ENCODE data around the gene LYRM7. TPM values are rescaled to one million over a fixed set of nuclear protein-coding genes. Genes with fewer than 3 reads are reported as not detected.

LYRM7 gene
- total and polyA plus RNA-seq, 2 experiments from 2014 or later = 6.1 to 9.5 TPM

DNA sequence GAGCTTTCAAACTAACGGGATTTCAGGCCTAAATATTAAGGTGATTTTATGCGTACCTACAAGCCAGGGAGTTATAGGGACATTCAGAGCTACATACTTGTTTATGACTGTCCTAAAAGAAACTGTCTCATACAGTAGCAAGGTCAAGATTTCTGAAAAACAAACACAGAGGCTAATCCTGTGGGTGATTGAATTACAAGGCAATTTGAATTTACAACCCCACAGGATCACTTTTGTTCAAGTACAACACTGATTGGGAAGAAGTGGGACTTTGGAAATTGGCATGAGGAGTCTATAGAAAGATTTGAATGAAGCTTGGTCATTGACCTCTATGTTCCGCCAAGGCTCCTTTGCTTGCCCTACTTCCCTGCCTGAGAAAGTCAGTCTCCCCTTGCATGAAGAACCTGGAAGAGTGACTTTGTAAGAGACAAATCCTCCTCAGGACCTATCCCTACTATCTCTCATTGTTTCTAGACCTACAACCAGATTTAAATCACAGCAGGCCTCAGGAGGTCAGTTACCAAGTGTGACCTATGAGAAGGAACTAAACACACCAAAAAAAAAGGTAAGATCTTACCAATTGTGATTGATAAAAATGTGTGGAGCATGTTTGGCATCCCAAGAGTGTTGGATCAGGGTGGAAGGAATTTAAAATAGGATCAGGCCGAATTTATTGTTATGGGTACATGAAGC lies 54.7 kb downstream of the LYRM7 start:
- DNase-seq (ENCODE audit: low spot score) = no peak
- no peak overlapping the region for H3K4me3 ChIP-seq
- no peak overlapping the region for H2AFZ ChIP-seq
- peak; percentile 72 for TF ChIP-seq EZH2phosphoT487 (IDR thresholded peaks at IDR 0.05; ENCODE audit: low read depth, severe bottlenecking, unreplicated experiment)
- TF ChIP-seq, protein P1, sequence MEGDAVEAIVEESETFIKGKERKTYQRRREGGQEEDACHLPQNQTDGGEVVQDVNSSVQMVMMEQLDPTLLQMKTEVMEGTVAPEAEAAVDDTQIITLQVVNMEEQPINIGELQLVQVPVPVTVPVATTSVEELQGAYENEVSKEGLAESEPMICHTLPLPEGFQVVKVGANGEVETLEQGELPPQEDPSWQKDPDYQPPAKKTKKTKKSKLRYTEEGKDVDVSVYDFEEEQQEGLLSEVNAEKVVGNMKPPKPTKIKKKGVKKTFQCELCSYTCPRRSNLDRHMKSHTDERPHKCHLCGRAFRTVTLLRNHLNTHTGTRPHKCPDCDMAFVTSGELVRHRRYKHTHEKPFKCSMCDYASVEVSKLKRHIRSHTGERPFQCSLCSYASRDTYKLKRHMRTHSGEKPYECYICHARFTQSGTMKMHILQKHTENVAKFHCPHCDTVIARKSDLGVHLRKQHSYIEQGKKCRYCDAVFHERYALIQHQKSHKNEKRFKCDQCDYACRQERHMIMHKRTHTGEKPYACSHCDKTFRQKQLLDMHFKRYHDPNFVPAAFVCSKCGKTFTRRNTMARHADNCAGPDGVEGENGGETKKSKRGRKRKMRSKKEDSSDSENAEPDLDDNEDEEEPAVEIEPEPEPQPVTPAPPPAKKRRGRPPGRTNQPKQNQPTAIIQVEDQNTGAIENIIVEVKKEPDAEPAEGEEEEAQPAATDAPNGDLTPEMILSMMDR (IDR thresholded peaks at IDR 0.05; ENCODE audit: poor library complexity) = no peak
- H4K20me1 ChIP-seq (ENCODE audit: insufficient read depth, poor library complexity, severe bottlenecking) = no peaks in the 10 kb centered on the region
- no peaks in the 10 kb centered on the region for H3K36me3 ChIP-seq (replicated peaks; ENCODE audit: insufficient read depth, low read depth)
- H3K4me1 ChIP-seq (ENCODE audit: insufficient read depth) = no peaks in the 10 kb centered on the region
- H3K9me2 ChIP-seq (replicated peaks; ENCODE audit: insufficient read depth) = no peaks in the 10 kb centered on the region
- no peak overlapping the region for H3K4me2 ChIP-seq
- no peaks in the 10 kb centered on the region for H3K27me3 ChIP-seq
- H3K79me2 ChIP-seq = no peaks in the 10 kb centered on the region
- WGBS (ENCODE audit: low lambda C conversion rate, missing lambda C conversion rate) = 82% methylated on average over 4 of the region's 4 CpGs
- no peaks in the 10 kb centered on the region for H3K9me3 ChIP-seq (ENCODE audit: low read depth)
- no peak overlapping the region for H3K27ac ChIP-seq

DNA sequence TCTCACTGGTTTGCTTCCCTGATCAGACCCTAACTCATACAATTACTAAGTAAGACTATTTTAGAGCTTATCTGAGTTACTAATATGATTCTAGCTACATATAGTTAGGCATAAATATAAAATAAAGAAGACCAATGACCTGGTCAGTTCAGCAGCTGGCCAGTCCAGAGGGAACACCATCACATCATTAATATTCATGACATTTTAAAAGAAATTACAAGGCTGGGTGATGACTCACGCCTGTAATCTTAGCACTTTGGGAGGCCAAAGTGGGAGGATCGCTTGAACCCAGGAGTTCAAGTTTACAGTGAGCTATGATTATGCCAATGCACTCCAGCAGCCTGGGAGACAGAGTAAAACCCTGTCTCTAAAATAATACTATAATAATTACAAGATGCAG lies 56.2 kb downstream of the LYRM7 start:
- Histone ChIP-seq H3K9me2 (replicated peaks; ENCODE audit: insufficient read depth) (no peaks in the 10 kb centered on the region), H3K79me2 (no peaks in the 10 kb centered on the region), H2AFZ (no peak overlapping the region), H3K4me1 (ENCODE audit: insufficient read depth) (no peaks in the 10 kb centered on the region), H3K27me3 (no peaks in the 10 kb centered on the region), H3K4me3 (no peak overlapping the region), H3K4me2 (no peak overlapping the region), H3K27ac (no peak overlapping the region), H3K36me3 (replicated peaks; ENCODE audit: insufficient read depth, low read depth) (no peaks in the 10 kb centered on the region), H3K9me3 (ENCODE audit: low read depth) (no peaks in the 10 kb centered on the region), H4K20me1 (ENCODE audit: insufficient read depth, poor library complexity, severe bottlenecking) (no peaks in the 10 kb centered on the region)
- WGBS (ENCODE audit: low lambda C conversion rate, missing lambda C conversion rate) = 83% methylated on average over 2 of the region's 2 CpGs
- no peak for DNase-seq (ENCODE audit: low spot score)
- TF ChIP-seq, protein P1 (IDR thresholded peaks at IDR 0.05; ENCODE audit: poor library complexity) = no peak
- TF ChIP-seq EZH2 (IDR thresholded peaks at IDR 0.05; ENCODE audit: borderline replicate concordance) (no peak), EZH2phosphoT487 (IDR thresholded peaks at IDR 0.05; ENCODE audit: low read depth, severe bottlenecking, unreplicated experiment) (no peak)

DNA sequence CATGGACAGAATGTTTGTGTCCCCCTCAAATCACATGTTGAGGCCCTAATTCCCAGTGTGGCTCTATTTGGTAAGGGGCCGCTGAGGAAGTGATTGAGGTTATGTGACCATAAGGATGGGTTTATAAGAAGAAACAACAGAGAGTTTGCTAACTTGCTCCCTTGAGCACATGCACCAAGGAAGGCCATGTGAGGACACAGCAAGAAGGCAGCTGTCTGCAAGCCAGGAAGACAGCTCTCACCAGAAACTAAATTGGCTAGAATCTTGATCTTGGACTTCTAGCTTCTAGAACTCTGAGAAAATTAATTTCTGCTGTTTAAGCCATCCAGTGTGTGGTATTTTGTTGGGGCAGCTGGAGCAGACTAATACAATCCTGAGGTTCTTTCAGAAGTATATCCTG lies 57.9 kb downstream of the LYRM7 start:
- WGBS (ENCODE audit: low lambda C conversion rate, missing lambda C conversion rate) = 82% methylated on average over 1 of the region's 1 CpG
- TF ChIP-seq EZH2phosphoT487 (IDR thresholded peaks at IDR 0.05; ENCODE audit: low read depth, severe bottlenecking, unreplicated experiment) = no peak
- TF ChIP-seq, protein P1 (IDR thresholded peaks at IDR 0.05; ENCODE audit: poor library complexity) = no peak
- TF ChIP-seq EZH2 (IDR thresholded peaks at IDR 0.05; ENCODE audit: borderline replicate concordance) = no peak
- no peaks in the 10 kb centered on the region for H3K4me1 ChIP-seq (ENCODE audit: insufficient read depth)
- H3K4me3 ChIP-seq = no peak overlapping the region
- H3K79me2 ChIP-seq = no peaks in the 10 kb centered on the region
- no peaks in the 10 kb centered on the region for H3K27me3 ChIP-seq
- no peaks in the 10 kb centered on the region for H3K36me3 ChIP-seq (replicated peaks; ENCODE audit: insufficient read depth, low read depth)
- no peaks in the 10 kb centered on the region for H4K20me1 ChIP-seq (ENCODE audit: insufficient read depth, poor library complexity, severe bottlenecking)
- H3K27ac ChIP-seq = no peak overlapping the region
- DNase-seq (ENCODE audit: low spot score) = no peak
- H2AFZ ChIP-seq = no peak overlapping the region
- no peaks in the 10 kb centered on the region for H3K9me2 ChIP-seq (replicated peaks; ENCODE audit: insufficient read depth)
- H3K4me2 ChIP-seq = no peak overlapping the region
- no peaks in the 10 kb centered on the region for H3K9me3 ChIP-seq (ENCODE audit: low read depth)
